Measurements from ENCODE around the gene LYRM9.

LYRM9 gene

DNA sequence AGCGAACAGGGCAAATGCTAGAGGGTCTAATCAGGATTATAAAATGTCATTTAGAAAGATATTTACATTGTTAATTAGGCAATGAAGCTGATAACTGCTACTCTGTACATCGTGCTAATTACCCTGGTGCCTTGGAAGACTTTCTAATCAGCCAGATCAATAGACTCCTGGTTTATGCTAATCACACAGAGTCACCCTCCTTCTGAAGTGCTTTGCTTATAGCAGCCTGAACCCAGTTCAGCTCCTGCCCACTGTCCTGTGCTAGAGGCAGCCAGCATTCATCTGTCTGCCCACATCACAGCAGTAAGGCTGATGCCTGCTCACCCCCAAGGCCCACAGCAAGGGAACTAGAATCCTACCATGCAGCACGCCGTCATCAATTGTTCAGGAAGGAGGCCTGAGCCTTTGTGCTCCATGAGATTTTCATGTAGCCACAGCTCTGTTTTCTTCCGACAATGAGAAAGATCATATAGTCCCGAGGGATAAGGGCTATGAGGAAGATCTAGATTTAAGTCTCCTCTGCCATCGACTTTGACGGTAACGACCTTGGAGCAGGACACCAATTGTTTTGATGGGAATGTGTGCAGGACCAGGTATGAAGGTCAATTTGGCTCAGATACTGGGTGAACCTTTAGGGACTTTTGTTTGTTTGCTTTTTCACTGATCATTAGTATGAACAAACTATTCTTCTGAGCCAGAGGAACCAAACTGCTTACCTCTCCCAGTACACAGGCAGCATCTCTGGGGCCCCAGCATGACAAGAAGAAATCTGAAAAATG lies 12.5 kb upstream of the LYRM9 start:
- Histone ChIP-seq H3K27me3 (ENCODE audit: control insufficient read depth, insufficient read depth, low read length) (peaks cover 22% of the 10 kb centered on the region), H3K4me3 (ENCODE audit: low read depth, low read length) (no peak overlapping the region), H3K4me1 (ENCODE audit: control insufficient read depth, insufficient read depth, low read length) (peaks cover 17% of the 10 kb centered on the region), H3K27ac (ENCODE audit: low read depth, low read length) (no peak overlapping the region), H3K9me3 (ENCODE audit: control insufficient read depth, insufficient read depth, low read length) (no peaks in the 10 kb centered on the region), H3K36me3 (ENCODE audit: control insufficient read depth, insufficient read depth, low read length) (no peaks in the 10 kb centered on the region), H3K9ac (ENCODE audit: low read depth, low read length) (no peak overlapping the region)

DNA sequence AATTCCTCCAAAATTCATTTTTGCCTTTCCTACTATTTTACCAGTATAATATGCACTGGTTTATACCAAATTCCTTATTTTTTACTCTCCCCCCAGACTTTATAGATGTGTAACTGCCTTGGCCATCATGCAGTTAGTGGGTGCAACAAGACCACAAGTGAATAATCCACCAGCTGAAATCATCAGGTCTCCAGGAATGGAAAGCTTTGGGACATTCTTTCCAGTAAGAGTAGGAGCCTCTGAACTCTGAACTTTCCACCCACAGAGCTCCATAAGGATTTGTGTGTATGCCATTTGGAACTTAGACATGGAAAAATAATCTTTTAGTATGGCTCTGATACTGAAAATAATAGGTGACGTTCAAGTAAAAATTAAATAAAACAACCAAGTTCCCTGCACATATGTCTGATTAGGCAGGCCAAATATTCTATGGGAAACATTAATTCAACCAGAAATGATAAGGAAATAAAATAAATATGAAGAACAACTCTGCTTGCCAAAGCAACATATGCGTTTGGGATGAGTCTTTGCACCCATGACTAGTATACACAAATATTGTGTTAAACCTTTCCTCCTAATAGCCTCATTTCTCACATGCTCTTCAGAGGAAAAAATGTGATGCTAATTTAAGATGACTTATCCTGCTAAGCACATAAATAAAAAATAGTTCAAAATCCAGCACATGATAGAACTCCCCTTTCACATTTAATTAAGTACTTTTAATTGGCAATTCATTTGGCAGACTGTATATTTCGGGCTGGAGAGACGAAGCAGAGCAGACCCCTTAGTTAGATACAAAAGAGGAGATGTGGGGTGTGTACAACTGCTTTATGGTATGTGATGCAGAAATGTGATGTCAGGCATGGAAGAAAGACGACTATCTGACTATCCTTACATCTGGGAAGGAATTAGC lies 11.6 kb upstream of the LYRM9 start:
- peaks cover 17% of the 10 kb centered on the region for H3K4me1 ChIP-seq (ENCODE audit: control insufficient read depth, insufficient read depth, low read length)
- peaks cover 14% of the 10 kb centered on the region for H3K27me3 ChIP-seq (ENCODE audit: control insufficient read depth, insufficient read depth, low read length)
- no peak overlapping the region for H3K4me3 ChIP-seq (ENCODE audit: low read depth, low read length)
- H3K27ac ChIP-seq (ENCODE audit: low read depth, low read length) = no peak overlapping the region
- H3K36me3 ChIP-seq (ENCODE audit: control insufficient read depth, insufficient read depth, low read length) = no peaks in the 10 kb centered on the region
- H3K9ac ChIP-seq (ENCODE audit: low read depth, low read length) = no peak overlapping the region
- H3K9me3 ChIP-seq (ENCODE audit: control insufficient read depth, insufficient read depth, low read length) = no peaks in the 10 kb centered on the region

DNA sequence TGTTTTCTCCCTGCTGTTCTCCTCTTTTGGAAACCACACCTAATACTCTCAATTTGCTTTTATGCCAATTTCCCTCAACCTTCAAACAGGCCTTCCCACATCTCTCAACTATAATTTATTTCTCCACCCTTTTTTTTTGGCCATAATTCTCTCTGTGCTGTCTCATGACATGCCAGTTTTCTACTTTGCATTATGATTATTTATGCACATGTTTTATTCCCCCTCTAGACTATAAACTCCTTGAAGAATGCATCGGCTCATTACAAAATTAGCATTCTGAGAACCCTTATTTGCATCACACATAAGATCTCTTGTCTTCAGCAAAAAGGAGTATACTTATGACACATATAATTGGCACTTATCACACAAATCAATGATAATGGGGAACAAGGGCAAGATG lies 10.9 kb upstream of the LYRM9 start:
- no peaks in the 10 kb centered on the region for H3K36me3 ChIP-seq (ENCODE audit: control insufficient read depth, insufficient read depth, low read length)
- H3K4me1 ChIP-seq (ENCODE audit: control insufficient read depth, insufficient read depth, low read length) = peaks cover 17% of the 10 kb centered on the region
- no peak overlapping the region for H3K4me3 ChIP-seq (ENCODE audit: low read depth, low read length)
- peaks cover 8% of the 10 kb centered on the region for H3K27me3 ChIP-seq (ENCODE audit: control insufficient read depth, insufficient read depth, low read length)
- no peak overlapping the region for H3K9ac ChIP-seq (ENCODE audit: low read depth, low read length)
- H3K27ac ChIP-seq (ENCODE audit: low read depth, low read length) = no peak overlapping the region
- no peaks in the 10 kb centered on the region for H3K9me3 ChIP-seq (ENCODE audit: control insufficient read depth, insufficient read depth, low read length)

DNA sequence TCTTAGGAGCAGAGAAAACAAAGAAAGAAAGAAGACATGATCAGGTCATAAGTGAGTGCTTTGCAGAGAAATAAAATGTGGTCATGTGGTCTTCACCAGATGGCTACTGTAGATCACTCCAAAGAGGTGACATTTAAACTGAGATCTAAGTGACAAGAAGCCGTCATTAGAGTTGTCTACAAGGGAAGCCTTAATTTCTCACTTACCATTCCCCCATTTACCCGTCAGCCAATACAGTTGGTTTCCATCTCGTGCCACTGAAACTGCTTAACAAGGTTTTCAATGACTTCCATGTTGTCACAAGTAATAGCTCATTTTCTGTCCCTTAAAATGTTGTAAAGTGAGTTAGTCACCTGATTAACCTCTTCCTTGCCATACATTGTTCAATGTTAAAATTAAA lies 6.4 kb upstream of the LYRM9 start:
- H3K9ac ChIP-seq (ENCODE audit: low read depth, low read length) = no peak overlapping the region
- peaks cover 31% of the 10 kb centered on the region for H3K4me1 ChIP-seq (ENCODE audit: control insufficient read depth, insufficient read depth, low read length)
- H3K36me3 ChIP-seq (ENCODE audit: control insufficient read depth, insufficient read depth, low read length) = no peaks in the 10 kb centered on the region
- H3K27me3 ChIP-seq (ENCODE audit: control insufficient read depth, insufficient read depth, low read length) = no peaks in the 10 kb centered on the region; the same call in 1 of the 2 replicates
- H3K27ac ChIP-seq (ENCODE audit: low read depth, low read length) = no peak overlapping the region
- no peaks in the 10 kb centered on the region for H3K9me3 ChIP-seq (ENCODE audit: control insufficient read depth, insufficient read depth, low read length)
- H3K4me3 ChIP-seq (ENCODE audit: low read depth, low read length) = no peak overlapping the region

DNA sequence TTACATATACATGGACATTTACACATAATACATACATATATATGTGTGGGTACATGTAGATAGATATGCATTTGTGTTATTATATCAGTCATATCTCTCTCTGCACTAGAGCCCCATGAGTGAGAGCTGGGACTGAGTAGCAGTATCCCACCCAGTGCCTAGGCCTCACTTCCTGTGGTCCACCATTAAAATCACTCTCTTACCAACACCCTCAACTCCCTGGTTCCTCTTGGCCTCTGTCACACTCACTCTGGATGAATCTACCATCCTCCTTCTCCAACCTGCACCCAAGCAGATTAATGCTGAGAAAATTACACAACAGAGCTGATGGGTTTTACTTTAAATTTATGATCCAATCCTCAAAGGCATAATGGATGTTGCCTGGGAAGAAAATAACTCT lies 4.9 kb upstream of the LYRM9 start:
- H3K27ac ChIP-seq (ENCODE audit: low read depth, low read length) = no peak overlapping the region
- H3K4me1 ChIP-seq (ENCODE audit: control insufficient read depth, insufficient read depth, low read length) = peaks cover 37% of the 10 kb centered on the region
- no peak overlapping the region for H3K4me3 ChIP-seq (ENCODE audit: low read depth, low read length)
- no peak overlapping the region for H3K9ac ChIP-seq (ENCODE audit: low read depth, low read length)
- H3K27me3 ChIP-seq (ENCODE audit: control insufficient read depth, insufficient read depth, low read length) = no peaks in the 10 kb centered on the region; the same call in 1 of the 2 replicates
- no peaks in the 10 kb centered on the region for H3K9me3 ChIP-seq (ENCODE audit: control insufficient read depth, insufficient read depth, low read length)
- H3K36me3 ChIP-seq (ENCODE audit: control insufficient read depth, insufficient read depth, low read length) = no peaks in the 10 kb centered on the region

DNA sequence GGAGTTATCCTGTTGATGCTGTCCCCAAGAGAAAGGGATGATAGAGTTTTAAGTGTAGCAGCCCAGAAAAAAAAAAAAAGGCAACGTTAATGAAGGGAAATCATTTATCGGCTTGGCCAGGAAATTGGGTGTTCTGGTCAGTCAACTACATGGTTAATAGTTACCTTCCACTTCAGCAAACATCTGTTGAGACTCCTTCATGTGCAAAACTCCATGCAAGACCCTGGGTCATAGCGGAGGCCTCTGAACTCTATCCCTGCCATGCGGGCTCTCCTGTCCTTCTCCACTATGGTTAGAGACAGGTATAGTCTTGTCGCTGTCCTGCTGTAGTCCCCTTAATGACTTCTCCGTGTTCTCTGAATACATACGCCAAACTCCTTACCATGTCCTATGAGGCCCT lies 3.5 kb upstream of the LYRM9 start:
- no peaks in the 10 kb centered on the region for H3K9me3 ChIP-seq (ENCODE audit: control insufficient read depth, insufficient read depth, low read length)
- H3K9ac ChIP-seq (ENCODE audit: low read depth, low read length) = no peak overlapping the region
- peaks cover 6% of the 10 kb centered on the region for H3K27me3 ChIP-seq (ENCODE audit: control insufficient read depth, insufficient read depth, low read length)
- H3K4me3 ChIP-seq (ENCODE audit: low read depth, low read length) = no peak overlapping the region
- peaks cover 43% of the 10 kb centered on the region for H3K4me1 ChIP-seq (ENCODE audit: control insufficient read depth, insufficient read depth, low read length)
- no peaks in the 10 kb centered on the region for H3K36me3 ChIP-seq (ENCODE audit: control insufficient read depth, insufficient read depth, low read length)
- H3K27ac ChIP-seq (ENCODE audit: low read depth, low read length) = no peak overlapping the region

DNA sequence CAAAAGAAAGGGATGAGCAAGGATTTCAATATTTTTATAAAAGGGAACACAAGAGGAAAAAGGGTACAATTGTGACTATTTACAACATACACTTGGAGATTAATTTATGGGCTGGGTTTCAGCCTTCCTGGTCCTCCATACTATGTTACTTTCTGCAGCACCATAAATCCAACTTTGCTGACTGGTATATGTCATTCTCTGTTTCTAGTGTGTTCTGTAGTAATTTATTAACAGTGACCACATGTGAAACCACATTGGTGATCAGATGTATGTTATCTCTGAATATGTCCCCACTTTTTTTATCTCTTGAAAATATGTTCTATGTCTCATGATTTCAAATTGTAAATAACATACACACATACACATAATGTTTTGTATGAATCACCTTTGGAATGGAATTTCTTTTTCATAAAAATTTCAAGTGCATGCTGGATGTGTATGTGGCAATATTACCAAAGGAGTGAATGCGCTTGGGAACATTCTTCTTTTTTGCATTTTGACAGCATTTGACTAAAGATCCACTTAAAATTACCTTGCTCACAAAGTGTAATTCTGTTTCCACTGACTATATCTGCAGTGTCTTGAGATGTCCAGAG lies 2.9 kb upstream of the LYRM9 start:
- H3K9me3 ChIP-seq (ENCODE audit: control insufficient read depth, insufficient read depth, low read length) = no peaks in the 10 kb centered on the region
- H3K36me3 ChIP-seq (ENCODE audit: control insufficient read depth, insufficient read depth, low read length) = no peaks in the 10 kb centered on the region
- no peak overlapping the region for H3K9ac ChIP-seq (ENCODE audit: low read depth, low read length)
- H3K27ac ChIP-seq (ENCODE audit: low read depth, low read length) = no peak overlapping the region
- peaks cover 47% of the 10 kb centered on the region for H3K4me1 ChIP-seq (ENCODE audit: control insufficient read depth, insufficient read depth, low read length)
- H3K27me3 ChIP-seq (ENCODE audit: control insufficient read depth, insufficient read depth, low read length) = peaks cover 6% of the 10 kb centered on the region
- no peak overlapping the region for H3K4me3 ChIP-seq (ENCODE audit: low read depth, low read length)

DNA sequence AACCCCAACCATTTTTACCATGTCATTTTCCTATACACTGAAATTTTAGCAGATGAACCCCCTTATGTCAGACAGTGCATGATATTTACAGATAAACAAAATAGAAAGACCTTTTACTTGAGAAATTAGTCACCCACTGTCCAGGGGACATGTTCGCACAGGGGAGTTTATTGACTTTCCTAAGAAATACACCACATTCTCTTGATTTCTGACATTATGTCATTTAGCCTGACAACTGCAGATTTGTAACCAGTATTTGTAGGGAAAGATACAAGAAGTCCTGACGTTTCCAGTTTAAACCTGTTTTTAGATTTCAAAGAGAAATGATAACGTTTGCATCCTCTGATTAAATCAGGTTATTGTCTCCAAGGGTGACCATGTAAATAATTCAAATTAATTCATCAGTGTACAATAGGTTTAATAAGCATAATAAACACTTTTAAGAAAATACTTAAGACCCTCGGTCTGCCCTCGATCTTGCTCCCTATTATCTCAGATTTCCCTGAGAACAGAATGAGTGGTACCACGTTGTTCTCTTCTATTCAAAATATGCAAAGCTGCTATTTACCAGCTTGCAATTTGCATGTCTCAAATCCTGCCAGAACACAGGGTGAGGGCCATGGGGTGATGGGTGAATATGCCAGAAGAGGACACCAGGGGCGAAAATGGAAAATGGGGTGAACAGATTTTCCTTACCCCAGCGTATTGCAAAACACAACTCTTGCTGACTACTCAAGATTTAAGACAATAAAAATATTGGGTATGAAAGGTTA lies 2.1 kb upstream of the LYRM9 start:
- peaks cover 47% of the 10 kb centered on the region for H3K4me1 ChIP-seq (ENCODE audit: control insufficient read depth, insufficient read depth, low read length)
- H3K36me3 ChIP-seq (ENCODE audit: control insufficient read depth, insufficient read depth, low read length) = no peaks in the 10 kb centered on the region
- peaks cover 6% of the 10 kb centered on the region for H3K27me3 ChIP-seq (ENCODE audit: control insufficient read depth, insufficient read depth, low read length)
- no peak overlapping the region for H3K9ac ChIP-seq (ENCODE audit: low read depth, low read length)
- peak overlapping the region; percentile 17 for H3K4me3 ChIP-seq (ENCODE audit: low read depth, low read length)
- H3K27ac ChIP-seq (ENCODE audit: low read depth, low read length) = peak overlapping the region; percentile 78
- no peaks in the 10 kb centered on the region for H3K9me3 ChIP-seq (ENCODE audit: control insufficient read depth, insufficient read depth, low read length)

DNA sequence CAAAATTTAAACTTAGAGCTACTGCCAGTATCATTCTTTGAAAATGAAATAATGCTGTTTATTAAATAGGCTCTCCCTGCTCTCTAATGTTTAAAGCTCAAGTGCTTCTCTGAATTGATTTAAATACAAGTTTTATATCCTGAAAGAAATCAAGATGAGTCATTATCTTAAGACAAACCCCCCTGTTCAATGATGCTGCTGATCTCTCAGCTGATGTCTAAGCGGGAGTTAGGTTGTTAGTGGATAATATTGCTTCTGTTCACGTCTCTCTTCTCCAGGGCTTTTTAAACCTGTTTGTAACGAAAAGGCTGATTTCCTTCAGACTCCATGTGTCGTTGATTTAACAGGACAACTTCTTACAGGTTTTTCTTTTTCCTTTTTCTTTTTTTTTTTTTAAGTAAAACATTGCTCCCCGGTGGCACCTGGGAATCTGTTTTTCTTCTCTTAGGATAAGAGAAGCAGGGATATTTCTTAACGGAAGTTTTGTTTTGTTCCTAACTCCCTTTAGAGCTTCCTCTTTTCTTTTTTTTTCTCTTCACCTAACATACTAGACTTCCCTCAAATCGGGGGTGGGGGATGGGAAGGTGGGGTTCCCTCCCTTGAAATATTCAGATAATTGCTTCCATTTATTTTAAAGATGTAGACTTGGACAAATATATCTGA lies 807 bp upstream of the LYRM9 start:
- peaks cover 6% of the 10 kb centered on the region for H3K27me3 ChIP-seq (ENCODE audit: control insufficient read depth, insufficient read depth, low read length)

DNA sequence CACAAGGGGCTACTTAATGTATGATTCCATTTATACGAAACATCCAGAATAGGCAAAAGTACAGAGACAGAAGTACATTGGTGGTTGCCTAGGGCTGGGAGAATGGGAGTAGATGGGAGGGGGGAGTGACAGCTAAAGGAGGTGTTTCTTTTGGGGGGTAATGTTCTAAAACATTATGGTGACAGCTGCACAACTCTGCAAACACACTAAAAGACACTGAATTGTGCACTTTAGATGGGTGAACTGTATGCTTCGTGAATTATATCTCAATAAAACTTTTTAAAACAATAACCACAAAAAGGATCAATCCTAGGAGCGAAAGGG lies 661 bp downstream of the LYRM9 start:
- Histone ChIP-seq H3K4me3 (ENCODE audit: low read depth, low read length) (peak overlapping the region; percentile 63), H3K9ac (ENCODE audit: low read depth, low read length) (peak overlapping the region; percentile 33; the same call in 1 of the 2 replicates), H3K4me1 (ENCODE audit: control insufficient read depth, insufficient read depth, low read length) (peaks cover 64% of the 10 kb centered on the region), H3K9me3 (ENCODE audit: control insufficient read depth, insufficient read depth, low read length) (no peaks in the 10 kb centered on the region), H3K27ac (ENCODE audit: low read depth, low read length) (peak overlapping the region; percentile 38), H3K27me3 (ENCODE audit: control insufficient read depth, insufficient read depth, low read length) (peaks cover 6% of the 10 kb centered on the region), H3K36me3 (ENCODE audit: control insufficient read depth, insufficient read depth, low read length) (no peaks in the 10 kb centered on the region)

More for the DNA sequence above, 807 bp upstream of the LYRM9 start:
- Histone ChIP-seq H3K9ac (ENCODE audit: low read depth, low read length) (no peak overlapping the region), H3K27ac (ENCODE audit: low read depth, low read length) (no peak overlapping the region), H3K36me3 (ENCODE audit: control insufficient read depth, insufficient read depth, low read length) (no peaks in the 10 kb centered on the region), H3K4me3 (ENCODE audit: low read depth, low read length) (peak overlapping the region; percentile 49; the same call in 1 of the 2 replicates), H3K9me3 (ENCODE audit: control insufficient read depth, insufficient read depth, low read length) (no peaks in the 10 kb centered on the region), H3K4me1 (ENCODE audit: control insufficient read depth, insufficient read depth, low read length) (peaks cover 54% of the 10 kb centered on the region)
